Urinary bladder (tissue), 4 donors: Measurements from ENCODE around the gene SRF. TPM values are rescaled to one million over a fixed set of nuclear protein-coding genes. Genes with fewer than 3 reads are reported as not detected.
A peak's percentile ranks its signal among the peaks of the same experiment; 100 is the strongest.

ENCODE experiments used
- DNase-seq: peaks from one replicate; pipeline ENCODE4 v3.0.0-alpha.2; 2015; ENCODE audit errors: extremely low spot score
- H3K27ac ChIP-seq: one replicate; pipeline ENCODE4 v1.5.1; 2013; ENCODE audit warnings: low read depth, mild to moderate bottlenecking, moderate library complexity
- H3K36me3 ChIP-seq: one replicate; pipeline ENCODE4 v1.6.1; 2013; ENCODE audit warnings: mild to moderate bottlenecking, moderate library complexity; ENCODE audit not compliant: insufficient read depth
- H3K4me1 ChIP-seq: one replicate; pipeline ENCODE4 v1.6.1; 2013; ENCODE audit warnings: mild to moderate bottlenecking, moderate library complexity; ENCODE audit not compliant: insufficient read depth
- H3K4me3 ChIP-seq: one replicate; pipeline ENCODE4 v1.5.1; 2013; ENCODE audit warnings: low read depth, low read length
- WGBS: extraction: QIAGEN DNeasy Blood & Tissue Kit; methylation state at CpG from one replicate; pipeline ENCODE4 v1.1.7; 2013; 5-methylcytosine and 5-hydroxymethylcytosine counted together
- polyA plus RNA-seq: library from polyadenylated mRNA; stranded (reverse); fragments of 200-250 nt; gene quantifications from one replicate; pipeline ENCODE4 v1.2.3, GENCODE V29; 2013
- total RNA-seq: library from RNA; depleted of rRNA; stranded (reverse); fragments of >200 nt; gene quantifications from one replicate; pipeline ENCODE4 v1.2.3, GENCODE V29; 2014
- donor health status: healthy with polysubstance abuse.
- donor health status: healthy.

The SRF gene
- total and polyA plus RNA-seq, 2 donors = 19.2 to 116 TPM

- Histone ChIP-seq H3K4me3 (no peak overlapping the region), H3K27ac (no peak overlapping the region), H3K4me1 (no peaks in the 10 kb centered on the region), H3K36me3 (peaks cover 3% of the 10 kb centered on the region)
- 85% methylated on average over 16 of the region's 16 CpGs for whole genome bisulfite sequencing
- no peak for DNase-seq
Observed at GRCh38 chr6:43220439-43220951, 49.4 kb downstream of the SRF start.

- 83% methylated on average over 20 of the region's 20 CpGs for WGBS
- H3K27ac ChIP-seq = no peak overlapping the region
- H3K36me3 ChIP-seq = peaks cover 1% of the 10 kb centered on the region
- H3K4me1 ChIP-seq = no peaks in the 10 kb centered on the region
- DNase-seq = no peak
- no peak overlapping the region for H3K4me3 ChIP-seq
Observed at GRCh38 chr6:43221046-43221972, 50.2 kb downstream of the SRF start.

GRCh38 chr6:43222418-43223059 lies 51.5 kb downstream of the SRF start:
- Histone ChIP-seq H3K27ac (no peak overlapping the region), H3K4me3 (no peak overlapping the region), H3K4me1 (no peaks in the 10 kb centered on the region), H3K36me3 (no peaks in the 10 kb centered on the region)
- no peak for DNase-seq
- 90% methylated on average over 15 of the region's 15 CpGs for WGBS

GRCh38 chr6:43223175-43223574 lies 52.1 kb downstream of the SRF start:
- Histone ChIP-seq H3K4me3 (no peak overlapping the region), H3K4me1 (no peaks in the 10 kb centered on the region), H3K27ac (no peak overlapping the region), H3K36me3 (no peaks in the 10 kb centered on the region)
- 87% methylated on average over 14 of the region's 14 CpGs for WGBS
- DNase-seq = no peak

- DNase-seq = no peak
- Histone ChIP-seq H3K4me3 (no peak overlapping the region), H3K4me1 (no peaks in the 10 kb centered on the region), H3K27ac (no peak overlapping the region), H3K36me3 (no peaks in the 10 kb centered on the region)
- 93% methylated on average over 11 of the region's 11 CpGs for WGBS
Observed at GRCh38 chr6:43226192-43226851, 55.3 kb downstream of the SRF start.

- no peaks in the 10 kb centered on the region for H3K4me1 ChIP-seq
- no peak within 1 kb of the TSS for H3K27ac ChIP-seq
- DNase-seq = no peak
- peak within 1 kb of the TSS; percentile 69 for H3K4me3 ChIP-seq
- WGBS = 2% methylated on average over 82 of the region's 82 CpGs
- H3K36me3 ChIP-seq = no peaks in the 10 kb centered on the region
Observed at GRCh38 chr6:43228951-43229802, 58.1 kb downstream of the SRF start, which contains the start of gene DNPH1. DNPH1 (minus strand) TSS chr6:43229481; CDS start chr6:43229456, 25 bp downstream.

GRCh38 chr6:43229803-43230620 lies 58.9 kb downstream of the SRF start:
- no peaks in the 10 kb centered on the region for H3K4me1 ChIP-seq
- no peak overlapping the region for H3K27ac ChIP-seq
- no peak for DNase-seq
- no peaks in the 10 kb centered on the region for H3K36me3 ChIP-seq
- no peak overlapping the region for H3K4me3 ChIP-seq
- WGBS = 76% methylated on average over 17 of the region's 17 CpGs

- DNase-seq = no peak
- Histone ChIP-seq H3K4me3 (no peak overlapping the region), H3K36me3 (no peaks in the 10 kb centered on the region), H3K4me1 (no peaks in the 10 kb centered on the region), H3K27ac (no peak overlapping the region)
- WGBS = 91% methylated on average over 4 of the region's 4 CpGs
Observed at GRCh38 chr6:43231053-43231452, 60.0 kb downstream of the SRF start.

Other genes starting within 250 kb of the SRF start
- 15.8 TPM for gene CNPY3, start 241.8 kb upstream of the SRF start, total RNA-seq
- 43.8 TPM for gene CNPY3, start 241.8 kb upstream of the SRF start, polyA plus RNA-seq
- gene GNMT, start 210.5 kb upstream of the SRF start, total RNA-seq = 0.42 TPM
- gene GNMT, start 210.5 kb upstream of the SRF start, polyA plus RNA-seq = 0.52 TPM
- gene PEX6, start 192.1 kb upstream of the SRF start, total RNA-seq = 12.2 TPM
- 18.9 TPM for gene PEX6, start 192.1 kb upstream of the SRF start, polyA plus RNA-seq
- 30.1 TPM for gene PPP2R5D, start 186.7 kb upstream of the SRF start, total RNA-seq
- gene PPP2R5D, start 186.7 kb upstream of the SRF start, polyA plus RNA-seq = 43.0 TPM
- 29.1 TPM for gene MEA1, start 157.3 kb upstream of the SRF start, total RNA-seq
- gene MEA1, start 157.3 kb upstream of the SRF start, polyA plus RNA-seq = 87.7 TPM
- 75.8 TPM for gene KLHDC3, start 157.0 kb upstream of the SRF start, total RNA-seq
- gene KLHDC3, start 157.0 kb upstream of the SRF start, polyA plus RNA-seq = 90.4 TPM
- gene RRP36, start 149.6 kb upstream of the SRF start, total RNA-seq = 37.1 TPM
- 38.1 TPM for gene RRP36, start 149.6 kb upstream of the SRF start, polyA plus RNA-seq
- 26.5 TPM for gene CUL7, start 117.4 kb upstream of the SRF start, total RNA-seq
- 10.8 TPM for gene CUL7, start 117.4 kb upstream of the SRF start, polyA plus RNA-seq
- 9.3 TPM for gene MRPL2, start 111.8 kb upstream of the SRF start, total RNA-seq
- 61.6 TPM for gene MRPL2, start 111.8 kb upstream of the SRF start, polyA plus RNA-seq
- gene KLC4, start 111.6 kb upstream of the SRF start, total RNA-seq = 17.1 TPM
- gene KLC4, start 111.6 kb upstream of the SRF start, polyA plus RNA-seq = 31.9 TPM
- 89.6 TPM for gene PTK7, start 95.0 kb upstream of the SRF start, total RNA-seq
- 49.6 TPM for gene PTK7, start 95.0 kb upstream of the SRF start, polyA plus RNA-seq
- gene CUL9, start 10.9 kb downstream of the SRF start, total RNA-seq = 20.6 TPM
- gene CUL9, start 10.9 kb downstream of the SRF start, polyA plus RNA-seq = 23.5 TPM
- 18.2 TPM for gene DNPH1, start 58.2 kb downstream of the SRF start, total RNA-seq
- gene DNPH1, start 58.2 kb downstream of the SRF start, polyA plus RNA-seq = 108 TPM
- gene TTBK1, start 72.2 kb downstream of the SRF start, total RNA-seq = 0.32 TPM
- 0.20 TPM for gene TTBK1, start 72.2 kb downstream of the SRF start, polyA plus RNA-seq
- gene SLC22A7, start 127.0 kb downstream of the SRF start, total RNA-seq = not detected
- gene SLC22A7, start 127.0 kb downstream of the SRF start, polyA plus RNA-seq = 0.15 TPM
- 3.9 TPM for gene CRIP3, start 137.6 kb downstream of the SRF start, total RNA-seq
- gene CRIP3, start 137.6 kb downstream of the SRF start, polyA plus RNA-seq = 1.1 TPM
- 14.6 TPM for gene ZNF318, start 198.4 kb downstream of the SRF start, total RNA-seq
- gene ZNF318, start 198.4 kb downstream of the SRF start, polyA plus RNA-seq = 10.1 TPM